GM18867 (cell line): ENCODE results near the gene MYG1.

Experiments used
- ATAC-seq: cut with Tn5 transposase; IDR thresholded peaks from one replicate; pipeline ENCODE4 v1.9.1; 2021; ENCODE audit warnings: mild to moderate bottlenecking, moderate library complexity; ENCODE audit not compliant: unreplicated experiment

The MYG1 gene

DNA sequence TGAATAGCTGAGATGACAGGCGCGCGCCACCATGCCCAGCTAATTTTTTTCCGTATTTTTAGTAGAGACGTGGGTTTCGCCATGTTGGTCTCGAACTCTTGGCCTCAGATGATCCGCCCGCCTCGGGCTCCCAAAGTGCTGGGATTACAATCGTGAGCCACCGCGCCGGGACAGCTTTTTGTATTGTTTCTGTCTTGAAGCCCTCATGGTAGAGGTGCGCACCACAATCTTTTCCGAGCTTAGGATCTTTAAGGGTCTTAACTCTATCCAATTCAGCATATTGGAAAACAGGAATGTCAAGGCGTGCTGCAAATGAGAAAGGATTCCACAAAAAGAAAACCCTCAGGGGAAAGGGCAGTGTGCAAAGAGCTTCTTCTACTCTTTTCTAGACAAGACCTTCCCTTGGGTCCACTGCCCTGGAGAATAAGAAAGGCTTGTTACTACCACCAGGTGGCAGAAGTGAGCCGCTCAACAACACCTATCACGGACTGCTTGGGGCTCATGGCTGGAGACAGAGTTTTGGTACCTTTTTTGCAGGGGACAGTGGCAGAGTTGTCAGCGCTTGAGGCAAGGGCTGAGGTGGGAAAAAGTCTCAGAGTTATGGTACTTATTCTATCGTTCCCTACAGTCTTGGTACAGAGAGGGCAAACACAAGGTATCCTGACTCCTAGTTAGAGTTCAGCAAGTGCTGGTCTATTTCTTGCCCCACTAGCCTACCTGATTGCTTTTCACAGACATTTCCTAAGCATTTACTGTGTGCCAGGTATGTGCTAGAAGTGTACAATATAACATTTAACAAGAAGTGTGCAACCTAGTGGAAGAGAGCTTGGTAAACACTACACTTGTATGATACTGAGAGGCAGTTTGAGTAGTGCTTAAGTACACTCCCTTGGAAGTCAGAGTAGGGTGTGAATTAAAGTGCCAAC, 53.1 kb downstream of the MYG1 start:
- peak; percentile 76 for ATAC-seq

GRCh38 chr12:53353257-53353655, 53.8 kb downstream of the MYG1 start:
- ATAC-seq: no peak

DNA sequence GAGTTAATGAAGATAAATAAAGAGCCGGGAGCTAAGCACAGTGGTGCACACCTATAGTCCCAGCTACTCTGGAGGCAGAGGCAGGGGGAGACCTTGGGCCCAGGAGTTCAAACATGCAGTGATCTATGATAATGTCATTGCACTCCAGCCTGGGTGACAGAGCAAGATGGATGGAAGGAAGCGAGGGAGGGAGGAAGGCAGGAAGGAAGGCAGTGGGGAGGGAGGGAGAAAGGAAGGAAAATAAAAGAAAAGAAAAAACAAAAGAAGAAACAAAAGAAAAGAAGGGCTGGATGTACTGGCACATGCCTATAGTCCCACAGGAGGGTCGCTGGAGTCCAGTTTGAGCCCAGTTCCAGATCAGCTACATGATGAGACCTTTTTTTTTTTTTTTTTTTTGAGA, 55.6 kb downstream of the MYG1 start:
- ATAC-seq: no peak
